Neuronal stem cell (in vitro differentiated cells): Measurements from ENCODE around the gene RNF212B.

Experiments used
- DNase-seq: peaks from one replicate; pipeline ENCODE4 v3.0.0-alpha.2; 2013; ENCODE audit warnings: low spot score
- H2AFZ ChIP-seq: one replicate; pipeline ENCODE4 v1.6.1; 2013; ENCODE audit warnings: mild to moderate bottlenecking, low read length, inconsistent platforms
- H2AK5ac ChIP-seq: 2 replicates; pipeline ENCODE4 v1.6.1; 2013; ENCODE audit warnings: low read depth, mild to moderate bottlenecking, inconsistent platforms, low read length, moderate library complexity, mixed read lengths
- H2BK120ac ChIP-seq: 2 replicates; pipeline ENCODE4 v1.6.1; 2013; ENCODE audit warnings: low read depth, mild to moderate bottlenecking, inconsistent platforms, low read length, moderate library complexity, mixed read lengths
- H2BK12ac ChIP-seq: one replicate; pipeline ENCODE4 v1.6.1; 2013; ENCODE audit warnings: low read length, inconsistent platforms
- H2BK15ac ChIP-seq: 2 replicates; pipeline ENCODE4 v1.6.1; 2013; ENCODE audit warnings: mild to moderate bottlenecking, low read length, inconsistent platforms, mixed read lengths
- H2BK5ac ChIP-seq: one replicate; pipeline ENCODE4 v1.6.1; 2013; ENCODE audit warnings: inconsistent platforms, mild to moderate bottlenecking, low read length, moderate library complexity
- H3K14ac ChIP-seq: one replicate; pipeline ENCODE4 v1.6.1; 2013; ENCODE audit warnings: low read length, inconsistent platforms
- H3K18ac ChIP-seq: 2 replicates; pipeline ENCODE4 v1.6.1; 2013; ENCODE audit warnings: low read length, inconsistent platforms
- H3K23ac ChIP-seq: 2 replicates; pipeline ENCODE4 v1.6.1; 2013; ENCODE audit warnings: low read depth, mild to moderate bottlenecking, mixed read lengths, low read length, inconsistent platforms; ENCODE audit not compliant: poor library complexity
- H3K27ac ChIP-seq: replicated peaks from 3 replicates; pipeline ENCODE4 v1.5.1; 2013; ENCODE audit warnings: low read length, inconsistent platforms
- H3K27me3 ChIP-seq, 3 experiments: 2 replicates each; pipeline ENCODE4 v1.6.1; 2013; ENCODE audit warnings: low read length in 3 of 3, mild to moderate bottlenecking in 2 of 3, inconsistent platforms in 1 of 3, low read depth in 1 of 3, mixed read lengths in 1 of 3, moderate library complexity in 1 of 3; ENCODE audit not compliant: control insufficient read depth in 3 of 3, insufficient read depth in 3 of 3
- H3K36me3 ChIP-seq, 2 donors: replicated peaks in 1 of 2; 2 replicates each; pipeline ENCODE4 v1.6.1; 2013; ENCODE audit warnings: low read length in 2 of 2; ENCODE audit not compliant: control insufficient read depth in 2 of 2, insufficient read depth in 2 of 2
- H3K4ac ChIP-seq: 2 replicates; pipeline ENCODE4 v1.6.1; 2013; ENCODE audit warnings: inconsistent platforms, mild to moderate bottlenecking, low read length, moderate library complexity
- H3K4me1 ChIP-seq, 2 donors: 1 replicate in 1 of 2; 2 replicates in 1 of 2; pipeline ENCODE4 v1.6.1; 2013; ENCODE audit warnings: low read length in 2 of 2, low read depth in 1 of 2; ENCODE audit not compliant: control insufficient read depth in 2 of 2, insufficient read depth in 1 of 2
- H3K4me2 ChIP-seq: one replicate; pipeline ENCODE4 v1.6.1; 2013; ENCODE audit warnings: mild to moderate bottlenecking, low read length, inconsistent platforms; ENCODE audit not compliant: insufficient read depth, poor library complexity, severe bottlenecking
- H3K4me3 ChIP-seq, 2 donors: 2 replicates each; pipeline ENCODE4 v1.5.1; 2013; ENCODE audit warnings: low read length in 2 of 2, mild to moderate bottlenecking in 2 of 2, inconsistent platforms in 1 of 2, moderate library complexity in 1 of 2
- H3K79me1 ChIP-seq: one replicate; pipeline ENCODE4 v1.6.1; 2013; ENCODE audit warnings: low read depth, mild to moderate bottlenecking, inconsistent platforms, low read length, moderate library complexity
- H3K9ac ChIP-seq: one replicate; pipeline ENCODE4 v1.6.1; 2013; ENCODE audit warnings: mild to moderate bottlenecking, low read depth, low read length, inconsistent platforms; ENCODE audit not compliant: poor library complexity
- H3K9me3 ChIP-seq, 2 donors: replicated peaks in 1 of 2; 2 replicates each; pipeline versions ENCODE3 to v1.6.1; 2013; ENCODE audit warnings: low read length in 2 of 2, mild to moderate bottlenecking in 2 of 2, inconsistent platforms in 1 of 2, low read depth in 1 of 2, mixed read lengths in 1 of 2, moderate library complexity in 1 of 2; ENCODE audit not compliant: control insufficient read depth in 2 of 2, insufficient read depth in 1 of 2
- H4K8ac ChIP-seq: one replicate; pipeline ENCODE4 v1.6.1; 2013; ENCODE audit warnings: low read depth, mild to moderate bottlenecking, inconsistent platforms, low read length, moderate library complexity
- H4K91ac ChIP-seq: one replicate; pipeline ENCODE4 v1.6.1; 2013; ENCODE audit warnings: low read length, low read depth, mild to moderate bottlenecking, inconsistent platforms; ENCODE audit not compliant: poor library complexity
- WGBS, 2 donors: extraction: QIAGEN DNeasy Blood & Tissue Kit; methylation state at CpG; one replicate each; pipeline ENCODE4 v1.1.7; 2013; ENCODE audit warnings: missing lambda C conversion rate in 2 of 2, mixed read lengths in 1 of 2; ENCODE audit not compliant: insufficient read length in 2 of 2, insufficient replicate concordance in 1 of 2; ENCODE audit errors: extremely low coverage in 2 of 2; 5-methylcytosine and 5-hydroxymethylcytosine counted together

Gene RNF212B

GRCh38 chr14:23208324-23208723, 29.4 kb upstream of the RNF212B start:
- H2BK120ac ChIP-seq: no peak overlapping the region
- no peak overlapping the region for H2BK5ac ChIP-seq
- no peaks in the 10 kb centered on the region for H3K9me3 ChIP-seq
- H4K91ac ChIP-seq: no peak overlapping the region
- H3K27ac ChIP-seq: no peak overlapping the region
- H3K27me3 ChIP-seq: peaks cover 0 to 11% (median 0%) of the 10 kb centered on the region in 3 experiments
- H3K9ac ChIP-seq: no peak overlapping the region
- H3K4me1 ChIP-seq: no peaks in the 10 kb centered on the region
- H3K4me2 ChIP-seq: no peak overlapping the region
- H2AK5ac ChIP-seq: no peak overlapping the region
- no peak for DNase-seq
- no peak overlapping the region for H4K8ac ChIP-seq
- no peak overlapping the region for H2AFZ ChIP-seq
- no peak overlapping the region for H3K14ac ChIP-seq
- H3K4me3 ChIP-seq: no peak overlapping the region
- no peaks in the 10 kb centered on the region for H3K36me3 ChIP-seq
- no peak overlapping the region for H2BK12ac ChIP-seq
- H3K23ac ChIP-seq: no peak overlapping the region
- H3K4ac ChIP-seq: no peak overlapping the region
- no peak overlapping the region for H3K18ac ChIP-seq
- H2BK15ac ChIP-seq: no peak overlapping the region
- no peaks in the 10 kb centered on the region for H3K79me1 ChIP-seq

GRCh38 chr14:23209651-23210423, 27.9 kb upstream of the RNF212B start:
- DNase-seq: no peak
- no peak overlapping the region for H3K4ac ChIP-seq
- no peaks in the 10 kb centered on the region for H3K9me3 ChIP-seq
- H3K23ac ChIP-seq: no peak overlapping the region
- no peak overlapping the region for H3K4me2 ChIP-seq
- no peak overlapping the region for H2BK15ac ChIP-seq
- H2BK120ac ChIP-seq: no peak overlapping the region
- no peak overlapping the region for H3K27ac ChIP-seq
- H4K8ac ChIP-seq: no peak overlapping the region
- H2AFZ ChIP-seq: no peak overlapping the region
- no peaks in the 10 kb centered on the region for H3K36me3 ChIP-seq
- no peak overlapping the region for H4K91ac ChIP-seq
- WGBS, 2 donors: no CpG with 5 or more reads among the region's 7 CpGs
- H3K4me1 ChIP-seq: no peaks in the 10 kb centered on the region
- no peak overlapping the region for H3K18ac ChIP-seq
- no peak overlapping the region for H2AK5ac ChIP-seq
- H3K4me3 ChIP-seq: no peak overlapping the region
- peaks cover 0 to 11% (median 0%) of the 10 kb centered on the region in 3 experiments for H3K27me3 ChIP-seq
- H3K14ac ChIP-seq: no peak overlapping the region
- H2BK12ac ChIP-seq: no peak overlapping the region
- no peaks in the 10 kb centered on the region for H3K79me1 ChIP-seq
- H3K9ac ChIP-seq: no peak overlapping the region
- H2BK5ac ChIP-seq: no peak overlapping the region

- H3K4ac ChIP-seq: no peak overlapping the region
- H4K91ac ChIP-seq: no peak overlapping the region
- no peaks in the 10 kb centered on the region for H3K4me1 ChIP-seq
- H2AFZ ChIP-seq: no peak overlapping the region
- no peak overlapping the region for H2BK5ac ChIP-seq
- H3K9ac ChIP-seq: no peak overlapping the region
- no CpG with 5 or more reads among the region's 1 CpG for WGBS, 2 donors
- H3K23ac ChIP-seq: no peak overlapping the region
- H4K8ac ChIP-seq: no peak overlapping the region
- H2BK12ac ChIP-seq: no peak overlapping the region
- H3K79me1 ChIP-seq: no peaks in the 10 kb centered on the region
- no peak overlapping the region for H2AK5ac ChIP-seq
- DNase-seq: no peak
- H3K18ac ChIP-seq: no peak overlapping the region
- no peak overlapping the region for H3K4me3 ChIP-seq
- H3K14ac ChIP-seq: no peak overlapping the region
- no peak overlapping the region for H3K4me2 ChIP-seq
- no peak overlapping the region for H2BK120ac ChIP-seq
- no peak overlapping the region for H2BK15ac ChIP-seq
- H3K9me3 ChIP-seq: peaks cover 0 to 8% of the 10 kb centered on the region in 2 donors
- no peaks in the 10 kb centered on the region for H3K27me3 ChIP-seq
- no peak overlapping the region for H3K27ac ChIP-seq
- H3K36me3 ChIP-seq: no peaks in the 10 kb centered on the region
Measured at GRCh38 chr14:23215421-23215820, 22.3 kb upstream of the RNF212B start.

- Histone ChIP-seq H3K4me1 (no peaks in the 10 kb centered on the region), H3K27me3 (no peaks in the 10 kb centered on the region), H4K91ac (no peak overlapping the region), H3K14ac (no peak overlapping the region), H3K4ac (no peak overlapping the region), H4K8ac (no peak overlapping the region), H2BK15ac (no peak overlapping the region), H2AK5ac (no peak overlapping the region), H3K79me1 (no peaks in the 10 kb centered on the region), H3K4me2 (no peak overlapping the region), H2BK12ac (no peak overlapping the region), H3K36me3 (no peaks in the 10 kb centered on the region), H3K9me3 (peaks cover 0 to 8% of the 10 kb centered on the region in 2 donors), H3K4me3 (no peak overlapping the region), H2AFZ (no peak overlapping the region), H2BK120ac (no peak overlapping the region), H3K9ac (no peak overlapping the region), H3K23ac (no peak overlapping the region), H2BK5ac (no peak overlapping the region), H3K18ac (no peak overlapping the region), H3K27ac (no peak overlapping the region)
- WGBS, 2 donors: no CpG with 5 or more reads among the region's 6 CpGs
- DNase-seq: no peak
Measured at GRCh38 chr14:23217032-23218020, 20.4 kb upstream of the RNF212B start.
